ENCODE measurements around the gene CTXND2.

The CTXND2 gene

GRCh38 chr1:150960646-150961045 lies 73.7 kb downstream of the CTXND2 start:
- no peak for DNase-seq (ENCODE audit: low read depth in 4 of 4, low spot score in 1 of 4)

DNA sequence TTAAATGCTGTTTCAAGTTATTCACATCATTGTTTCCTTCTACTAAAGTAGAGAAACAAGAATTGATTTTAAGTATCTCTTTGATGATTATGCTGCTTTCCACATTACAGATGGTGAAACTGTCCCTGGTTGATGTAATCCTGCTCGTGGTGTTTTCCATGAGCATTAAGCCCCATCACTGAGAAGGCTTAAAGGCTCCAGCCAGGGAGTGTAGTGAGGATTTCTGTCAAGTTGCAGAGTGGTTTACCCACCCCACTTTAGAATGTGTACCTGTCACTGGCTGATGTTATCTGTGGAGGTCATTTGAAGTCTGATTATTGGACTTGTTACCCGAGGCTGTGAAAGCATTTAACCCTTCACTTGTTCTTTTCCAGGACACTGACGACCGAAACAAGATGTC lies 74.8 kb downstream of the CTXND2 start:
- DNase-seq (ENCODE audit: low read depth in 4 of 4, low spot score in 1 of 4), result no peak

Data from stimulated activated CD4-positive, alpha-beta T cell treated with anti-CD3 and anti-CD28 coated beads, Interleukin-1b, Interleukin-23, amount 100 ng/mL, for 24 hours (primary cell).